Measurements from ENCODE around the gene PURA.

Gene PURA

GRCh38 chr5:140113180-140113698 lies 670 bp upstream of the PURA start:
- TF ChIP-seq, protein P1, sequence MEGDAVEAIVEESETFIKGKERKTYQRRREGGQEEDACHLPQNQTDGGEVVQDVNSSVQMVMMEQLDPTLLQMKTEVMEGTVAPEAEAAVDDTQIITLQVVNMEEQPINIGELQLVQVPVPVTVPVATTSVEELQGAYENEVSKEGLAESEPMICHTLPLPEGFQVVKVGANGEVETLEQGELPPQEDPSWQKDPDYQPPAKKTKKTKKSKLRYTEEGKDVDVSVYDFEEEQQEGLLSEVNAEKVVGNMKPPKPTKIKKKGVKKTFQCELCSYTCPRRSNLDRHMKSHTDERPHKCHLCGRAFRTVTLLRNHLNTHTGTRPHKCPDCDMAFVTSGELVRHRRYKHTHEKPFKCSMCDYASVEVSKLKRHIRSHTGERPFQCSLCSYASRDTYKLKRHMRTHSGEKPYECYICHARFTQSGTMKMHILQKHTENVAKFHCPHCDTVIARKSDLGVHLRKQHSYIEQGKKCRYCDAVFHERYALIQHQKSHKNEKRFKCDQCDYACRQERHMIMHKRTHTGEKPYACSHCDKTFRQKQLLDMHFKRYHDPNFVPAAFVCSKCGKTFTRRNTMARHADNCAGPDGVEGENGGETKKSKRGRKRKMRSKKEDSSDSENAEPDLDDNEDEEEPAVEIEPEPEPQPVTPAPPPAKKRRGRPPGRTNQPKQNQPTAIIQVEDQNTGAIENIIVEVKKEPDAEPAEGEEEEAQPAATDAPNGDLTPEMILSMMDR (IDR thresholded peaks at IDR 0.05; ENCODE audit: control insufficient read depth, extremely low read depth, insufficient read depth) = no peak
- peak overlapping the region; percentile 61 for H3K4me3 ChIP-seq (ENCODE audit: low read depth, low read length)
- DNase-seq (ENCODE audit: low read depth) = no peak

- TF ChIP-seq, protein P1 (IDR thresholded peaks at IDR 0.05; ENCODE audit: control insufficient read depth, extremely low read depth, insufficient read depth) = no peak
- no peak for DNase-seq (ENCODE audit: low read depth)
- H3K4me3 ChIP-seq (ENCODE audit: low read depth, low read length) = peak overlapping the region; percentile 61
Measured at GRCh38 chr5:140114341-140115185, 654 bp downstream of the PURA start.

DNA sequence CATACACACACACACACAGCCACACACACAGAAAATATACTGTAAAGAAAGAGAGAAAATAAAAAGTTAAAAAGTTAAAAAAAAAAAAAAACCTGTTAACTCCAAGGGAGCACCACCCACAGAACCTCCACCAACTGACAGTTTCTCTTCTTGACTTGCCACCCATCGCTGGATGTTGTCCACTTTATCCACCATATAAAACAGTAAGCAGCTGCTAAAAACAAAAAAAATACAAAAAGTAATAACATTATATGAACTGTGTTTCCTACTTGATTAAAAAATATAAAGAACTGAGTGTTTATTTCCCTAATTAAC lies 1.2 kb downstream of the PURA start:
- no peak for DNase-seq (ENCODE audit: low read depth)
- TF ChIP-seq, protein P1 (IDR thresholded peaks at IDR 0.05; ENCODE audit: control insufficient read depth, extremely low read depth, insufficient read depth) = no peak
- H3K4me3 ChIP-seq (ENCODE audit: low read depth, low read length) = peak overlapping the region; percentile 61

DNA sequence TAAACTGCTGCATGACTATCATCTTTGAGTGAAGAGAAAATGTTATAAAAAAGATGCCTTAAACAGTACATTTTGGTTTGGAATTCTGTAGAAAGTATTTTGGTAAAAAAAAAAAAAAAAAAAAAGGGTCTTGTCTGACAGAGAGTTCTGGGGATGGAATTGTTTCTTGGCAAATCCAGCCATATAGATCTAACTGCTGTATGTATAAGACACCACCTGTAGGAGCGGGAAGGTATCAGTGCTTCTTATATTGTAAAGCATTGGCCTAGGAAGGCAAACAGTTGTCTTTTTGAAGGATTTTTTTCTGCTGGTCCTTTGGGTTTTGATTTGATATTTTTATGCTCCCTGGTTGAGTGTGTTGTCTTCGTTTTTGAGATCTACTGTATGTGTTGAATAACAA lies 2.8 kb downstream of the PURA start:
- TF ChIP-seq, protein P1 (IDR thresholded peaks at IDR 0.05; ENCODE audit: control insufficient read depth, extremely low read depth, insufficient read depth) = 0 out of 2 replicates have a peak, but pooled peaks have one; percentile 7
- peak overlapping the region; percentile 61 for H3K4me3 ChIP-seq (ENCODE audit: low read depth, low read length)
- DNase-seq (ENCODE audit: low read depth) = no peak

GRCh38 chr5:140117523-140117922 lies 3.6 kb downstream of the PURA start:
- no peak for DNase-seq (ENCODE audit: low read depth)
- TF ChIP-seq, protein P1 (IDR thresholded peaks at IDR 0.05; ENCODE audit: control insufficient read depth, extremely low read depth, insufficient read depth) = no peak
- peak overlapping the region; percentile 12; the same call in 1 of the 2 replicates for H3K4me3 ChIP-seq (ENCODE audit: low read depth, low read length)

GRCh38 chr5:140118302-140118936 lies 4.5 kb downstream of the PURA start:
- no peak for DNase-seq (ENCODE audit: low read depth)
- TF ChIP-seq, protein P1 (IDR thresholded peaks at IDR 0.05; ENCODE audit: control insufficient read depth, extremely low read depth, insufficient read depth) = peak; percentile 41

More at GRCh38 chr5:140118302-140118936, 4.5 kb downstream of the PURA start:
- peak overlapping the region; percentile 29 for H3K4me3 ChIP-seq (ENCODE audit: low read depth, low read length)
